ENCODE data around the gene TEX2.
"Not testable (repeated sequence)": the region's sequence is repeated elsewhere in the genome, so short reads cannot be mapped to it uniquely, and the experiment has no call there.

Gene TEX2

GRCh38 chr17:64240261-64240740, 22.8 kb downstream of the TEX2 start:
- no peak for DNase-seq (ENCODE audit: low read depth in 2 of 2)

GRCh38 chr17:64238449-64238848, 24.6 kb downstream of the TEX2 start:
- DNase-seq (ENCODE audit: low read depth in 2 of 2), result not testable (repeated sequence)

GRCh38 chr17:64236827-64237403, 26.1 kb downstream of the TEX2 start:
- no peak for DNase-seq (ENCODE audit: low read depth in 2 of 2)

- DNase-seq (ENCODE audit: low read depth in 2 of 2), result no peak
Measured at GRCh38 chr17:64234961-64235360, 28.1 kb downstream of the TEX2 start.

- no peak for DNase-seq (ENCODE audit: low read depth in 2 of 2)
Measured at GRCh38 chr17:64232466-64233262, 30.4 kb downstream of the TEX2 start.

- DNase-seq (ENCODE audit: low read depth in 2 of 2), result no peak
Measured at GRCh38 chr17:64231567-64232141, 31.4 kb downstream of the TEX2 start.

- DNase-seq (ENCODE audit: low read depth in 2 of 2), result peak; percentile 88 to 89
Measured at GRCh38 chr17:64230791-64231408, 32.2 kb downstream of the TEX2 start.

- no peak for DNase-seq (ENCODE audit: low read depth in 2 of 2)
Measured at GRCh38 chr17:64229815-64230728, 33.0 kb downstream of the TEX2 start.

GRCh38 chr17:64226132-64226531, 36.9 kb downstream of the TEX2 start:
- no peak for DNase-seq (ENCODE audit: low read depth in 2 of 2)

- DNase-seq (ENCODE audit: low read depth in 2 of 2), result no peak
Measured at GRCh38 chr17:64225410-64225809, 37.6 kb downstream of the TEX2 start.

GRCh38 chr17:64223931-64224629, 39.0 kb downstream of the TEX2 start:
- DNase-seq (ENCODE audit: low read depth in 2 of 2), result no peak

- DNase-seq (ENCODE audit: low read depth in 2 of 2), result no peak
Measured at GRCh38 chr17:64223283-64223682, 39.8 kb downstream of the TEX2 start.

- no peak for DNase-seq (ENCODE audit: low read depth in 2 of 2)
Measured at GRCh38 chr17:64221679-64222078, 41.4 kb downstream of the TEX2 start.

GRCh38 chr17:64220604-64221003, 42.5 kb downstream of the TEX2 start:
- DNase-seq (ENCODE audit: low read depth in 2 of 2), result not testable (repeated sequence)

- DNase-seq (ENCODE audit: low read depth in 2 of 2), result no peak
Measured at GRCh38 chr17:64219571-64219970, 43.5 kb downstream of the TEX2 start.

GRCh38 chr17:64218066-64218465, 45.0 kb downstream of the TEX2 start:
- no peak for DNase-seq (ENCODE audit: low read depth in 2 of 2)

GRCh38 chr17:64217249-64217691, 45.8 kb downstream of the TEX2 start:
- DNase-seq (ENCODE audit: low read depth in 2 of 2), result no peak

- peak in 1 of 2 experiments; percentile 25 for DNase-seq (ENCODE audit: low read depth in 2 of 2)
Measured at GRCh38 chr17:64216338-64217248, 46.5 kb downstream of the TEX2 start.

- no peak for DNase-seq (ENCODE audit: low read depth in 2 of 2)
Measured at GRCh38 chr17:64216000-64216337, 47.1 kb downstream of the TEX2 start.

- no peak for DNase-seq (ENCODE audit: low read depth in 2 of 2)
Measured at GRCh38 chr17:64214950-64215349, 48.1 kb downstream of the TEX2 start.
